Tibial artery (tissue), 4 donors: ENCODE measurements around the gene SLBP.
A peak's percentile ranks its signal among the peaks of the same experiment; 100 is the strongest.

Experiments used
- DNase-seq, 2 donors: peaks; one replicate each; pipeline ENCODE4 v3.0.0-alpha.2; 2019
- H3K27ac ChIP-seq, 2 donors: fragments of 200-600 bp; sonication (generic) in 1 of 2; 1 replicate in 1 of 2; 2 replicates in 1 of 2; pipeline ENCODE4 v1.5.1; 2018 to 2019; ENCODE audit warnings: mild to moderate bottlenecking in 1 of 2
- H3K27me3 ChIP-seq, 2 donors: fragments of 200-600 bp; sonication (generic) in 1 of 2; one replicate each; pipeline versions ENCODE4 v1.5.1 to v1.6.0; 2016 to 2019
- H3K36me3 ChIP-seq, 3 donors: fragments of 200-600 bp; sonication (generic) in 2 of 3; one replicate each; pipeline ENCODE4 v1.5.1; 2016 to 2019; ENCODE audit warnings: mild to moderate bottlenecking in 2 of 3
- H3K4me1 ChIP-seq, 4 donors: fragments of 200-600 bp; sonication (generic) in 2 of 4; 1 replicate in 3 of 4; 2 replicates in 1 of 4; pipeline ENCODE4 v1.5.1; 2016 to 2019
- H3K4me3 ChIP-seq, 2 donors: fragments of 200-600 bp; sonication (generic) in 1 of 2; 1 replicate in 1 of 2; 2 replicates in 1 of 2; pipeline ENCODE4 v1.5.1; 2018 to 2019; ENCODE audit warnings: mild to moderate bottlenecking in 2 of 2
- H3K9me3 ChIP-seq, 3 donors: fragments of 200-600 bp; sonication (generic) in 1 of 3; one replicate each; pipeline ENCODE4 v1.5.1; 2016 to 2019
- intact Hi-C: fragments of 100-400 bp; cut with DNase I; formaldehyde crosslinking; loops from one replicate; pipeline ENCODE4 v1.15.0; 2023; ENCODE audit warnings: low total_unique reads
- TF ChIP-seq, protein P1 (sequence below), 2 experiments: fragments of 200-600 bp in 1 of 2; fragments of 450-650 bp in 1 of 2; IDR thresholded peaks; one replicate each; pipeline ENCODE4 v1.5.1; 2017 to 2019; ENCODE audit warnings: antibody characterized with exemption in 2 of 2, mild to moderate bottlenecking in 1 of 2, moderate library complexity in 1 of 2

SLBP gene

DNA sequence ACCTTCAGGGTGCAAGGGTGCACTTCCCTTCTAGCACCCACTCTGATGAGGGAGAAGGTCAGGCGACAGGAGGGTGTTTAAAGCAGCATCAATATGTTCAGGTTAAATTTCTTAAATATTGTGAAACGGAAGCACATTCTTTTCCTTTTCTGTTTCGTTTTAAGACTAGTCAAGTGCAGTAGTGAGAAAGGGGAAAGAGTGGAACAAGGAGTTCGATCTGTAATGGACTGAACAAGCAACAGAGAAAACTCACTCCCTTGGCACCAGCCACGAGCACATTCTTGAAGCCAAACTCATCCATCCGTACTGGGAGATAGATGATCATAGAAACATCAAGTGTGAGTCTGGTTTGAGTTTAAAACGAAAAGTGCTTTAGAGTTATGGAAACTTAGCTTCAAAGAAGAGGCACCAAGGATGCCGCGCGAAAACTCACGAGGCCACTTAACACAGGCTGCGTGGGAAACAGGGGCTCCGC, 28.8 kb downstream of the SLBP start:
- DNase-seq: peak in 1 of 2 donors; percentile 50
- no peaks in the 10 kb centered on the region for H3K36me3 ChIP-seq
- TF ChIP-seq, protein P1, sequence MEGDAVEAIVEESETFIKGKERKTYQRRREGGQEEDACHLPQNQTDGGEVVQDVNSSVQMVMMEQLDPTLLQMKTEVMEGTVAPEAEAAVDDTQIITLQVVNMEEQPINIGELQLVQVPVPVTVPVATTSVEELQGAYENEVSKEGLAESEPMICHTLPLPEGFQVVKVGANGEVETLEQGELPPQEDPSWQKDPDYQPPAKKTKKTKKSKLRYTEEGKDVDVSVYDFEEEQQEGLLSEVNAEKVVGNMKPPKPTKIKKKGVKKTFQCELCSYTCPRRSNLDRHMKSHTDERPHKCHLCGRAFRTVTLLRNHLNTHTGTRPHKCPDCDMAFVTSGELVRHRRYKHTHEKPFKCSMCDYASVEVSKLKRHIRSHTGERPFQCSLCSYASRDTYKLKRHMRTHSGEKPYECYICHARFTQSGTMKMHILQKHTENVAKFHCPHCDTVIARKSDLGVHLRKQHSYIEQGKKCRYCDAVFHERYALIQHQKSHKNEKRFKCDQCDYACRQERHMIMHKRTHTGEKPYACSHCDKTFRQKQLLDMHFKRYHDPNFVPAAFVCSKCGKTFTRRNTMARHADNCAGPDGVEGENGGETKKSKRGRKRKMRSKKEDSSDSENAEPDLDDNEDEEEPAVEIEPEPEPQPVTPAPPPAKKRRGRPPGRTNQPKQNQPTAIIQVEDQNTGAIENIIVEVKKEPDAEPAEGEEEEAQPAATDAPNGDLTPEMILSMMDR (IDR thresholded peaks at IDR 0.05): no peak
- peak overlapping the region; percentile 77 to 95 for H3K4me3 ChIP-seq
- no peaks in the 10 kb centered on the region for H3K9me3 ChIP-seq
- peak overlapping the region; percentile 84 to 86 for H3K27ac ChIP-seq
- no peaks in the 10 kb centered on the region for H3K27me3 ChIP-seq
- H3K4me1 ChIP-seq: peaks cover 0 to 16% (median 3%) of the 10 kb centered on the region in 4 donors
- intact Hi-C loops: loop anchor here (5.0 kb wide), 1 partner anchor 559 kb away; the partner anchor contains the start of genes HAUS3 and POLN

DNA sequence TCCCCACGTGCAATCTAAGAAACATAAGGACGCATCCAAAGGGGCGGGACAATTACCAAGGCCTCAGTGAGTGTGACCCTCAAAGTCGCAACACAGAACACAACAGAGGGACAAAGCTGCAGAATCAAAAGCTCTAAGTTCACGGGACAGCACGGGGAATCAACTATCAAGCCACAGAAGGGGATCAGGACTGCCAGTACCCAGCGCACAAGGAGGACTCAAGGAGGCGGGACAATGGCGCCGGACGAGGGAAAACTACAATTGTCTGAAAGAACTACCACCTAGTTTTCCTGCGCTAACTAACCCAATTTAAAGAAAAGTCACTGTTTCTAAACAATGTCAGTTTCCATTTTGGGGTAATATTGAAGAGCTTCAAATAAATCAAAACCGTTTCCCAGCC, 29.3 kb downstream of the SLBP start:
- Histone ChIP-seq H3K36me3 (no peaks in the 10 kb centered on the region), H3K9me3 (no peaks in the 10 kb centered on the region), H3K27ac (peak overlapping the region; percentile 84 to 86), H3K4me1 (peaks cover 0 to 16% (median 3%) of the 10 kb centered on the region in 4 donors), H3K27me3 (no peaks in the 10 kb centered on the region), H3K4me3 (peak overlapping the region; percentile 77 to 95)
- intact Hi-C loops: loop anchor here (5.0 kb wide), 1 partner anchor 559 kb away; the partner anchor contains the start of genes HAUS3 and POLN
- TF ChIP-seq, protein P1 (IDR thresholded peaks at IDR 0.05): no peak
- no peak for DNase-seq

DNA sequence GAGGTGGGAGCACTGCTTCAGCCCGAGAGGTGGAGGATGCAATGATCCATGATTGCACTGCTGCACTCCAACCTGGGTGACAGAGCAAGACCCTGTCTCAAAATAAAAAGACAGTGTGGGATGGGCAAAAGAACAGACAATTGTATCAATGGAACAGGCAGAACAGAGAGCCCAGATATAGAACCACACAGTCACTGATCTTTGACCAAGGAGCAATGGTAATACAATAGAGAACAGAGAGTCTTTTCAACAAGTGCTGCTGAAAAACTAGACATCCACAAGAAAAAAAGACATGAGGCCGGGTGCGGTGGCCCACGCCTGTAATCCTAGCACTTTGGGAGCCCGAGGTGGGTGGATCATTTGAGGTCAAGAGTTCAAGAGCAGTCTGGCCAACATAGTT, 33.9 kb downstream of the SLBP start:
- TF ChIP-seq, protein P1 (IDR thresholded peaks at IDR 0.05): no peak
- DNase-seq: no peak
- H3K9me3 ChIP-seq: no peaks in the 10 kb centered on the region
- H3K4me1 ChIP-seq: peaks cover 0 to 4% (median 0%) of the 10 kb centered on the region in 4 donors
- H3K27ac ChIP-seq: no peak overlapping the region
- H3K4me3 ChIP-seq: no peak overlapping the region
- H3K36me3 ChIP-seq: no peaks in the 10 kb centered on the region
- intact Hi-C loops: no loop called here
- no peaks in the 10 kb centered on the region for H3K27me3 ChIP-seq

DNA sequence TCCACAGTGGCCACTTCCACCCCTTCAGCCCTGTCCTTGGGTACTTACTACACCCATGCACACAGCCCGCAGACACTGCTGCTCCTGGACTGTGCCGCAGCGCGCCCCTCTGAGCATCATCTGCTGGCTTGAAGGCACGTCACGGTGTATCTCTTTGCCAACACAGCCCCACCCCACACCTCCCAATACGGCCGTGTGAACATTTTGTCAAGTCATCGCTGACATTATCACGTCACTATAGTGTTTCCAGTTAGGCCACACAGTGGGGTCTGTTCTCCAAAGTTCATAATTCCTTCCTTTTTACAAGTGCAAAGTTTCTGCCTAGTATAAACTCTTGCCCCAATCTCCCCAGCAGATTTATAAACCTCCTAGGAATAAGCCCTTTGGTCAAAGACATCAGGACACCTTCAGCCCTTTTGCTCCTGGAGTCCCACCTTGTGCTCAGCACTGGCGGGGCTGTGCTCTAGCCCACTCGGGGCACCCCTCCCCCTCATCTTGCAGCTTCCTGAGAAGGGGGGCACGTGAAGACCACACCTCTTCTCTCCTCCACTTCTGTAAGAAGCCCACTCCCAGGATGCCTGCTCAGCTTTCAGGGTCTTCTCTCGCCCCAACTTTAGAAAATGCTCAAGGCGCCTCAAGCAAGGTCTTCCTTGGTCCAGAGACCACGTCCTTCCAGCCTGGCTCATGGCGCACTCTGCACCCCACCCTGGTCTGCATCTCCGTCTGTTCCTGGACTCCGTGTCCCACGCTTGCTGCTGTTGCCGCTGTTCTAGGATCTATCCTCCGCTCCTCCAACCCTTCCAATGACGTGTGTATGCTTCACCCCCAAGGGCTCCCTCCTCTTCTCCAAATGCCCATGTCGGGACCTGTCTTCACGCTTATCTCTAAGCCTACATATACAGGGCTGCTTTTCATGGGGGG, 35.3 kb downstream of the SLBP start:
- Histone ChIP-seq H3K27me3 (no peaks in the 10 kb centered on the region), H3K4me1 (no peaks in the 10 kb centered on the region), H3K9me3 (no peaks in the 10 kb centered on the region), H3K4me3 (no peak overlapping the region), H3K36me3 (no peaks in the 10 kb centered on the region), H3K27ac (no peak overlapping the region)
- no peak for DNase-seq
- TF ChIP-seq, protein P1 (IDR thresholded peaks at IDR 0.05): no peak
- intact Hi-C loops: no loop called here

DNA sequence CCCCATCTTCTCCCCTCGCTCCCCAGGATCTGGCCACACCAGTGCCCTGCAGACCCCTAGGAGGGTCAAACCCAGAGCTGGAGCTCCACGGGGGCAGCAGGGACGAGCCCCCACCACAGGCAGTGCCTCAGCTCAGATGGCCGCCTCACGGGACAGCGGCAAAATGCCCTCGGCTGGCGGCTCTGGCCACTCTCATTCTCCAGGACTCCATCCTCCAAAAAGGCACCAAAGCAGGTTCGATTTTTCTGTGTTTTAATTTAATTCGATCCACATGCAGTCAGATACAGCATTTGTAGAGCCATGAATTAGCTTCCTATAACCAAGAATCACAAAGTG, 36.3 kb downstream of the SLBP start:
- H3K27ac ChIP-seq: no peak overlapping the region
- no peak overlapping the region for H3K4me3 ChIP-seq
- intact Hi-C loops: no loop called here
- TF ChIP-seq, protein P1 (IDR thresholded peaks at IDR 0.05): no peak
- H3K9me3 ChIP-seq: no peaks in the 10 kb centered on the region
- no peaks in the 10 kb centered on the region for H3K36me3 ChIP-seq
- no peaks in the 10 kb centered on the region for H3K4me1 ChIP-seq
- no peaks in the 10 kb centered on the region for H3K27me3 ChIP-seq
- no peak for DNase-seq
